Keratinocyte (primary cell): ENCODE data around the gene SIK2. TPM values are rescaled to one million over a fixed set of nuclear protein-coding genes. Genes with fewer than 3 reads are reported as not detected.

Source experiments
- DNase-seq: peaks from one replicate; pipeline ENCODE4 v3.0.0-alpha.2; 2011; ENCODE audit warnings: low read depth, missing footprints, low spot score
- FAIRE-seq: peaks from 2 replicates; lab custom pipeline; 2011; peaks lifted over from hg19 to GRCh38; lab: Jason Lieb, UNC
- H2AFZ ChIP-seq: 2 replicates; pipeline ENCODE4 v1.6.0; 2012; ENCODE audit warnings: low read length, control low read depth, inconsistent platforms; ENCODE audit not compliant: control insufficient read depth
- H3K27ac ChIP-seq: 2 replicates; pipeline ENCODE4 v1.5.1; 2011; ENCODE audit warnings: low read length; ENCODE audit not compliant: control insufficient read depth, insufficient read depth
- H3K27me3 ChIP-seq: 3 replicates; pipeline ENCODE4 v1.6.0; 2011; ENCODE audit warnings: low read length; ENCODE audit not compliant: control insufficient read depth, insufficient read depth; ENCODE audit errors: extremely low read depth
- H3K36me3 ChIP-seq, 2 experiments: 2 replicates in 1 of 2; 3 replicates in 1 of 2; pipeline ENCODE4 v1.5.1; 2011; ENCODE audit warnings: low read length in 2 of 2, mild to moderate bottlenecking in 1 of 2; ENCODE audit not compliant: control insufficient read depth in 2 of 2, insufficient read depth in 2 of 2; ENCODE audit errors: extremely low read depth in 1 of 2
- H3K4me1 ChIP-seq: 3 replicates; pipeline ENCODE4 v1.5.1; 2011; ENCODE audit warnings: low read length; ENCODE audit not compliant: control insufficient read depth, insufficient read depth; ENCODE audit errors: extremely low read depth
- H3K4me2 ChIP-seq: 3 replicates; pipeline ENCODE4 v1.6.0; 2011; ENCODE audit warnings: low read depth, low read length; ENCODE audit not compliant: control insufficient read depth, insufficient read depth; ENCODE audit errors: extremely low read depth
- H3K4me3 ChIP-seq, 3 experiments: fragments of 200-600 bp in 1 of 3; sonication (generic) in 1 of 3; 2 replicates in 2 of 3; 3 replicates in 1 of 3; pipeline ENCODE4 v1.5.1; 2011 to 2016; ENCODE audit warnings: low read length in 3 of 3, mild to moderate bottlenecking in 3 of 3, control low read depth in 2 of 3, inconsistent platforms in 1 of 3, low read depth in 1 of 3, mixed read lengths in 1 of 3, mixed run types in 1 of 3, moderate library complexity in 1 of 3; ENCODE audit not compliant: control insufficient read depth in 2 of 3, insufficient read depth in 2 of 3; ENCODE audit errors: extremely low read depth in 1 of 3
- H3K79me2 ChIP-seq: 2 replicates; pipeline ENCODE4 v1.6.0; 2012; ENCODE audit warnings: low read length; ENCODE audit not compliant: control insufficient read depth, insufficient read depth
- H3K9ac ChIP-seq: 3 replicates; pipeline ENCODE4 v1.6.0; 2011; ENCODE audit warnings: low read length; ENCODE audit not compliant: control insufficient read depth, insufficient read depth; ENCODE audit errors: extremely low read depth
- H3K9me1 ChIP-seq: 3 replicates; pipeline ENCODE4 v1.6.0; 2011; ENCODE audit warnings: low read length; ENCODE audit not compliant: control insufficient read depth, insufficient read depth; ENCODE audit errors: extremely low read depth
- H3K9me3 ChIP-seq: 2 replicates; pipeline ENCODE4 v1.5.1; 2012; ENCODE audit warnings: low read depth, low read length; ENCODE audit not compliant: control insufficient read depth
- H4K20me1 ChIP-seq: 3 replicates; pipeline ENCODE4 v1.6.0; 2011; ENCODE audit warnings: low read length; ENCODE audit not compliant: control insufficient read depth, insufficient read depth; ENCODE audit errors: extremely low read depth
- CTCF ChIP-seq, 3 experiments: IDR thresholded peaks in 1 of 3; conservative IDR thresholded peaks in 1 of 3; optimal IDR thresholded peaks in 1 of 3; 2 replicates in 2 of 3; 3 replicates in 1 of 3; pipeline versions ENCODE3 to v1.5.1; 2011; ENCODE audit warnings: low read length in 3 of 3, mild to moderate bottlenecking in 3 of 3, moderate library complexity in 2 of 3, control low read depth in 1 of 3, inconsistent platforms in 1 of 3; ENCODE audit not compliant: insufficient read depth in 2 of 3; ENCODE audit errors: extremely low read depth in 1 of 3
- EZH2 ChIP-seq: IDR thresholded peaks from one replicate; pipeline ENCODE4 v1.6.1; 2012; ENCODE audit warnings: inconsistent platforms, mild to moderate bottlenecking, low read length, moderate library complexity
- dilution Hi-C: fragments of 300-500 bp; cut with MboI; formaldehyde crosslinking; loops from one replicate; pipeline ENCODE4 v1.7.0; 2020; ENCODE audit warnings: low sequenced_read_pairs; ENCODE audit not compliant: extremely low pct_ligation_motif_present
- polyA plus RNA-seq, 5 experiments: library from polyadenylated mRNA; depleted of rRNA in 3 of 5; stranded (reverse) in 3 of 5; stranded (forward) in 1 of 5; unstranded in 1 of 5; fragments of >200 nt; gene quantifications; 1 replicate in 1 of 5; 2 replicates in 3 of 5; 3 replicates in 1 of 5; pipeline versions ENCODE4 v1.2.1 to v1.2.3, GENCODE V29; 2011 to 2012; ENCODE audit warnings: missing spikeins in 2 of 5, low read depth in 1 of 5, low replicate concordance in 1 of 5

Gene SIK2
- polyA plus RNA-seq, 1 donor (not counting 4 experiments of a cell fraction or from before 2014, with no cell fraction given), result 10.0 TPM

GRCh38 chr11:111691176-111691575 is 88.9 kb downstream of the SIK2 start:
- DNase-seq (no peak), FAIRE-seq (no peak)
- Histone ChIP-seq H3K27me3 (no peaks in the 10 kb centered on the region), H4K20me1 (no peaks in the 10 kb centered on the region), H3K9me3 (no peaks in the 10 kb centered on the region), H3K4me1 (no peaks in the 10 kb centered on the region), H3K36me3 (peaks cover 4 to 12% of the 10 kb centered on the region in 2 experiments), H3K4me2 (no peak overlapping the region), H3K4me3 (no peak overlapping the region), H3K9me1 (no peaks in the 10 kb centered on the region), H3K9ac (no peak overlapping the region), H3K79me2 (peaks cover 2% of the 10 kb centered on the region), H2AFZ (no peak overlapping the region), H3K27ac (no peak overlapping the region)
- dilution Hi-C loops, result no loop called here
- no peak for TF ChIP-seq CTCF (optimal IDR thresholded peaks at IDR 0.05 in 1 of 3, IDR thresholded peaks at IDR 0.05 in 1 of 3, conservative IDR thresholded peaks at IDR 0.05 in 1 of 3; ENCODE audit: extremely low read depth in 1 of 3, insufficient read depth in 2 of 3, low read length in 3 of 3)
- no peak for TF ChIP-seq EZH2

- no peak overlapping the region for H3K4me2 ChIP-seq
- no peak for FAIRE-seq
- peaks cover 4 to 12% of the 10 kb centered on the region in 2 experiments for H3K36me3 ChIP-seq
- dilution Hi-C loops, result no loop called here
- H4K20me1 ChIP-seq, result no peaks in the 10 kb centered on the region
- TF ChIP-seq CTCF (optimal IDR thresholded peaks at IDR 0.05 in 1 of 3, IDR thresholded peaks at IDR 0.05 in 1 of 3, conservative IDR thresholded peaks at IDR 0.05 in 1 of 3; ENCODE audit: extremely low read depth in 1 of 3, insufficient read depth in 2 of 3, low read length in 3 of 3), result no peak
- no peak for TF ChIP-seq EZH2
- no peaks in the 10 kb centered on the region for H3K27me3 ChIP-seq
- no peaks in the 10 kb centered on the region for H3K9me3 ChIP-seq
- H2AFZ ChIP-seq, result no peak overlapping the region
- no peak overlapping the region for H3K9ac ChIP-seq
- peaks cover 2% of the 10 kb centered on the region for H3K79me2 ChIP-seq
- H3K27ac ChIP-seq, result no peak overlapping the region
- no peaks in the 10 kb centered on the region for H3K9me1 ChIP-seq
- H3K4me3 ChIP-seq, result no peak overlapping the region
- no peaks in the 10 kb centered on the region for H3K4me1 ChIP-seq
- no peak for DNase-seq
Observed at GRCh38 chr11:111691741-111692140, 89.5 kb downstream of the SIK2 start.
